ENCODE results near the gene CDH23.

Gene CDH23

GRCh38 chr10:71750124-71750841 lies 353.6 kb downstream of the CDH23 start:
- DNase-seq, result no peak

GRCh38 chr10:71750986-71751385 lies 354.3 kb downstream of the CDH23 start:
- no peak for DNase-seq

- DNase-seq, result no peak
These were observed 354.9 kb downstream of the CDH23 start for GRCh38 chr10:71751515-71752224.

- DNase-seq, result no peak
These were observed 355.8 kb downstream of the CDH23 start for GRCh38 chr10:71752391-71753090.

- DNase-seq, result no peak
These were observed 356.6 kb downstream of the CDH23 start for GRCh38 chr10:71753091-71753959.

GRCh38 chr10:71753960-71754505 lies 357.3 kb downstream of the CDH23 start:
- DNase-seq, result no peak

- DNase-seq, result no peak
These were observed 357.8 kb downstream of the CDH23 start for GRCh38 chr10:71754562-71754961.

GRCh38 chr10:71755179-71755879 lies 358.6 kb downstream of the CDH23 start:
- DNase-seq, result no peak

GRCh38 chr10:71756311-71757191 lies 359.8 kb downstream of the CDH23 start:
- DNase-seq, result no peak

- DNase-seq, result no peak
These were observed 360.7 kb downstream of the CDH23 start for GRCh38 chr10:71757399-71757922.

GRCh38 chr10:71761105-71761511 lies 364.4 kb downstream of the CDH23 start:
- DNase-seq, result peak; percentile 64

GRCh38 chr10:71761541-71762113 lies 364.9 kb downstream of the CDH23 start:
- DNase-seq, result no peak

GRCh38 chr10:71762324-71762723 lies 365.6 kb downstream of the CDH23 start:
- DNase-seq, result no peak

- no peak for DNase-seq
These were observed 366.8 kb downstream of the CDH23 start for GRCh38 chr10:71763352-71764127.

- DNase-seq, result no peak
These were observed 368.6 kb downstream of the CDH23 start for GRCh38 chr10:71765176-71765904.

GRCh38 chr10:71765906-71766716 lies 369.4 kb downstream of the CDH23 start:
- no peak for DNase-seq

GRCh38 chr10:71766717-71767419 lies 370.1 kb downstream of the CDH23 start:
- no peak for DNase-seq

Measured in activated T-cell treated with anti-CD3 and anti-CD28 coated beads for 4 hours (primary cell).